Measurements from ENCODE around the gene HDAC4. TPM values are rescaled to one million over a fixed set of nuclear protein-coding genes. Genes with fewer than 3 reads are reported as not detected.

HDAC4 gene
- total RNA-seq, 1 experiment from 2014 or later, result 44.4 TPM

DNA sequence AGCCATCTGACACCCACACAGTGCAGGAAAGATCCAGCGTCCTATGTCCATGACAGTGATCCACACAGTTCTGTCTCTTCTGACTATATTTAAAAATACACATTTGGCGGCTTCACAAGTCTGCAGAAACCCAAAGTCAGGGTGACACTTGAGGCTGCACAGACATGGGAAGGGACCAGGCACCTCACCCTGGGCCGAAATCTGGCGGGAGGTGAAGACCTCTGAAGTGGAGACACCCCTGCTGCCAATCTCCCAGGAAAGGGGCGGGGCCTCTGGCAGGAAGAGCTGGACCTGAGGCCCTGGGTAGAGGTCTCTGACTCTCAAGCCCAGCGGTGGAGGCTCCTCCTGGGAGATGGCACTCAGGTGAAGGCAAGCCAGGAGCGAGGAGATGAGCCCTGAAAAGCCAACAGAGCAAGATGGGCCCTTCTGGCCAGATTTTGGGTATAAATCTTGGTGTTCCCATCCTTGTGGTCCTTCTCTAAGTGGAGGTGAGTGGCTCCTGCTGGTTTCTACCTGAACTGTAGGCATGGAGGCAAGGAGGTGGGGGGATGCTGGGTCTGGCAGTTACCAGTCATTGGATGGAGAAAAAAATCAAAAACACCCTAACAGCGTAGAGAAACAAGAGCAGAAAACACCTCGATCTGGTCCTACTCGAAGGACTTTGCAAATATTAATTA lies 248.4 kb downstream of the HDAC4 start:
- H3K9me3 Mint-ChIP-seq, result no peaks in the 10 kb centered on the region
- H3K36me3 Mint-ChIP-seq, result peaks cover 26% of the 10 kb centered on the region; the same call in 1 of the 2 replicates
- H3K4me1 Mint-ChIP-seq, result no peaks in the 10 kb centered on the region
- POLR2A ChIA-PET, result interaction anchor here (0.6 kb wide), 1 partner anchor 874 kb away, joined by 6 read pairs; no protein-coding TSS in a partner anchor
- H3K27me3 Mint-ChIP-seq (ENCODE audit: low read depth), result no peaks in the 10 kb centered on the region
- H3K27ac Mint-ChIP-seq, result no peak overlapping the region
- CTCF ChIA-PET, result interaction anchor here (1.9 kb wide), 1 partner anchor 9 kb away, joined by 8 read pairs; no protein-coding TSS in a partner anchor
- peak; percentile 28; the same call in 1 of the 2 replicates for ATAC-seq
- no peak for DNase-seq (ENCODE audit: low spot score)
- TF ChIP-seq IRF2 (CRISPR knock-in tag; IDR thresholded peaks at IDR 0.05; ENCODE audit: borderline replicate concordance, low read depth) (no peak), CBFB (CRISPR knock-in tag; IDR thresholded peaks at IDR 0.05; ENCODE audit: low read depth) (no peak), MXD4 (CRISPR knock-in tag; IDR thresholded peaks at IDR 0.05; ENCODE audit: borderline replicate concordance) (no peak), EMX1 (CRISPR knock-in tag; IDR thresholded peaks at IDR 0.05) (no peak), ZNF317 (CRISPR knock-in tag; IDR thresholded peaks at IDR 0.05; ENCODE audit: borderline replicate concordance, low read depth) (no peak), ZNF281 (CRISPR knock-in tag; IDR thresholded peaks at IDR 0.05) (no peak)
- TF ChIP-seq, protein P1, sequence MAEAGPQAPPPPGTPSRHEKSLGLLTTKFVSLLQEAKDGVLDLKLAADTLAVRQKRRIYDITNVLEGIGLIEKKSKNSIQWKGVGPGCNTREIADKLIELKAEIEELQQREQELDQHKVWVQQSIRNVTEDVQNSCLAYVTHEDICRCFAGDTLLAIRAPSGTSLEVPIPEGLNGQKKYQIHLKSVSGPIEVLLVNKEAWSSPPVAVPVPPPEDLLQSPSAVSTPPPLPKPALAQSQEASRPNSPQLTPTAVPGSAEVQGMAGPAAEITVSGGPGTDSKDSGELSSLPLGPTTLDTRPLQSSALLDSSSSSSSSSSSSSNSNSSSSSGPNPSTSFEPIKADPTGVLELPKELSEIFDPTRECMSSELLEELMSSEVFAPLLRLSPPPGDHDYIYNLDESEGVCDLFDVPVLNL (CRISPR knock-in tag; IDR thresholded peaks at IDR 0.05; ENCODE audit: borderline replicate concordance, low read depth), result no peak
- TF ChIP-seq, protein P2, sequence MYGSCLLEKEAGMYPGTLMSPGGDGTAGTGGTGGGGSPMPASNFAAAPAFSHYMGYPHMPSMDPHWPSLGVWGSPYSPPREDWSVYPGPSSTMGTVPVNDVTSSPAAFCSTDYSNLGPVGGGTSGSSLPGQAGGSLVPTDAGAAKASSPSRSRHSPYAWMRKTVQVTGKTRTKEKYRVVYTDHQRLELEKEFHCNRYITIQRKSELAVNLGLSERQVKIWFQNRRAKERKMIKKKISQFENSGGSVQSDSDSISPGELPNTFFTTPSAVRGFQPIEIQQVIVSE (CRISPR knock-in tag; IDR thresholded peaks at IDR 0.05; ENCODE audit: borderline replicate concordance), result no peak
- TF ChIP-seq, protein P3, sequence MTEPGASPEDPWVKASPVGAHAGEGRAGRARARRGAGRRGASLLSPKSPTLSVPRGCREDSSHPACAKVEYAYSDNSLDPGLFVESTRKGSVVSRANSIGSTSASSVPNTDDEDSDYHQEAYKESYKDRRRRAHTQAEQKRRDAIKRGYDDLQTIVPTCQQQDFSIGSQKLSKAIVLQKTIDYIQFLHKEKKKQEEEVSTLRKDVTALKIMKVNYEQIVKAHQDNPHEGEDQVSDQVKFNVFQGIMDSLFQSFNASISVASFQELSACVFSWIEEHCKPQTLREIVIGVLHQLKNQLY (CRISPR knock-in tag; IDR thresholded peaks at IDR 0.05), result no peak
- H3K4me3 Mint-ChIP-seq, result no peak overlapping the region

- Mint-ChIP-seq H3K4me3 (no peak overlapping the region), H3K9me3 (no peaks in the 10 kb centered on the region), H3K27me3 (ENCODE audit: low read depth) (no peaks in the 10 kb centered on the region), H3K4me1 (no peaks in the 10 kb centered on the region), H3K27ac (no peak overlapping the region), H3K36me3 (peaks cover 22% of the 10 kb centered on the region; the same call in 1 of the 2 replicates)
- ChIA-PET POLR2A (no interaction called here), CTCF (interaction anchor here (1.9 kb wide), 1 partner anchor 8 kb away, joined by 8 read pairs; no protein-coding TSS in a partner anchor)
- DNase-seq (ENCODE audit: low spot score), result no peak
- ATAC-seq, result no peak
- TF ChIP-seq, protein P4, sequence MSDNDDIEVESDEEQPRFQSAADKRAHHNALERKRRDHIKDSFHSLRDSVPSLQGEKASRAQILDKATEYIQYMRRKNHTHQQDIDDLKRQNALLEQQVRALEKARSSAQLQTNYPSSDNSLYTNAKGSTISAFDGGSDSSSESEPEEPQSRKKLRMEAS (CRISPR knock-in tag; IDR thresholded peaks at IDR 0.05), result no peak
- TF ChIP-seq NR3C1 (CRISPR knock-in tag; conservative IDR thresholded peaks at IDR 0.05; ENCODE audit: low read depth) (no peak), EMX1 (CRISPR knock-in tag; IDR thresholded peaks at IDR 0.05) (no peak), MYBL2 (CRISPR knock-in tag; IDR thresholded peaks at IDR 0.05) (no peak), ZNF425 (CRISPR knock-in tag; conservative IDR thresholded peaks at IDR 0.05) (no peak), ZNF121 (CRISPR knock-in tag; IDR thresholded peaks at IDR 0.05) (no peak), SOX15 (CRISPR knock-in tag; IDR thresholded peaks at IDR 0.05) (no peak), ATF1 (CRISPR knock-in tag; IDR thresholded peaks at IDR 0.05) (no peak), ZNF671 (CRISPR knock-in tag; IDR thresholded peaks at IDR 0.05) (no peak), JUN (CRISPR knock-in tag; IDR thresholded peaks at IDR 0.05) (no peak), PRRX2 (CRISPR knock-in tag; IDR thresholded peaks at IDR 0.05) (no peak)
- TF ChIP-seq, protein P5, sequence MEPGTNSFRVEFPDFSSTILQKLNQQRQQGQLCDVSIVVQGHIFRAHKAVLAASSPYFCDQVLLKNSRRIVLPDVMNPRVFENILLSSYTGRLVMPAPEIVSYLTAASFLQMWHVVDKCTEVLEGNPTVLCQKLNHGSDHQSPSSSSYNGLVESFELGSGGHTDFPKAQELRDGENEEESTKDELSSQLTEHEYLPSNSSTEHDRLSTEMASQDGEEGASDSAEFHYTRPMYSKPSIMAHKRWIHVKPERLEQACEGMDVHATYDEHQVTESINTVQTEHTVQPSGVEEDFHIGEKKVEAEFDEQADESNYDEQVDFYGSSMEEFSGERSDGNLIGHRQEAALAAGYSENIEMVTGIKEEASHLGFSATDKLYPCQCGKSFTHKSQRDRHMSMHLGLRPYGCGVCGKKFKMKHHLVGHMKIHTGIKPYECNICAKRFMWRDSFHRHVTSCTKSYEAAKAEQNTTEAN (CRISPR knock-in tag; IDR thresholded peaks at IDR 0.05), result no peak
Observed at GRCh38 chr2:239151201-239152131, 249.4 kb downstream of the HDAC4 start.

All from WTC11 (cell line).